ENCODE measurements around the gene PMF1.

PMF1 gene

DNA sequence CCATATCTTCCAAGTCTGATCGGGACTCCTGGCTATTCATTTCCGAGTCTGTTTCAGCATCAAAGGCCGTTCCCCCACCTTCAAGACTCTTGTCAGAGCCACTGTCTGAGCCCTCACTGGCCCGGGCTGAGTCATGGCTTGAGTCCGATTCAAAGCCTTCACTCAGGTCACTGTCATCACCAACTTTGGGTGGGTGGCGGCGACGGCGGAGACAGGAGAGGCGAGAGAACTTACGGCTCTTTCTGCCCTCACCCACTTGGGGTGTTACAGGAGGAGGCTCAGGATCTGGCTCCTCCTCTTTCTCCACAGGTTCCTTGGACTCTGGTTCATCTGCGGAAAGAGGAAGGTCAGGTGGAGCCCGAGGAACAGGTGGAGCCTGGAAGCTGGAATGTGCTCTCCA, 53.2 kb downstream of the PMF1 start:
- Histone ChIP-seq H3K4me3 (replicated peaks; ENCODE audit: insufficient read depth, low read length) (no peak overlapping the region), H3K27ac (replicated peaks) (no peak overlapping the region), H3K27me3 (ENCODE audit: insufficient read depth, poor library complexity, severe bottlenecking) (no peaks in the 10 kb centered on the region)
- no peak for DNase-seq (ENCODE audit: low read depth in 1 of 2, low spot score in 1 of 2)
- TF ChIP-seq GABPA (IDR thresholded peaks at IDR 0.05; ENCODE audit: low read depth) (no peak), POLR2AphosphoS5 (IDR thresholded peaks at IDR 0.05; ENCODE audit: low read depth) (no peak), SPI1 (IDR thresholded peaks at IDR 0.05; ENCODE audit: borderline replicate concordance, low read depth) (no peak)
- TF ChIP-seq, protein P1, sequence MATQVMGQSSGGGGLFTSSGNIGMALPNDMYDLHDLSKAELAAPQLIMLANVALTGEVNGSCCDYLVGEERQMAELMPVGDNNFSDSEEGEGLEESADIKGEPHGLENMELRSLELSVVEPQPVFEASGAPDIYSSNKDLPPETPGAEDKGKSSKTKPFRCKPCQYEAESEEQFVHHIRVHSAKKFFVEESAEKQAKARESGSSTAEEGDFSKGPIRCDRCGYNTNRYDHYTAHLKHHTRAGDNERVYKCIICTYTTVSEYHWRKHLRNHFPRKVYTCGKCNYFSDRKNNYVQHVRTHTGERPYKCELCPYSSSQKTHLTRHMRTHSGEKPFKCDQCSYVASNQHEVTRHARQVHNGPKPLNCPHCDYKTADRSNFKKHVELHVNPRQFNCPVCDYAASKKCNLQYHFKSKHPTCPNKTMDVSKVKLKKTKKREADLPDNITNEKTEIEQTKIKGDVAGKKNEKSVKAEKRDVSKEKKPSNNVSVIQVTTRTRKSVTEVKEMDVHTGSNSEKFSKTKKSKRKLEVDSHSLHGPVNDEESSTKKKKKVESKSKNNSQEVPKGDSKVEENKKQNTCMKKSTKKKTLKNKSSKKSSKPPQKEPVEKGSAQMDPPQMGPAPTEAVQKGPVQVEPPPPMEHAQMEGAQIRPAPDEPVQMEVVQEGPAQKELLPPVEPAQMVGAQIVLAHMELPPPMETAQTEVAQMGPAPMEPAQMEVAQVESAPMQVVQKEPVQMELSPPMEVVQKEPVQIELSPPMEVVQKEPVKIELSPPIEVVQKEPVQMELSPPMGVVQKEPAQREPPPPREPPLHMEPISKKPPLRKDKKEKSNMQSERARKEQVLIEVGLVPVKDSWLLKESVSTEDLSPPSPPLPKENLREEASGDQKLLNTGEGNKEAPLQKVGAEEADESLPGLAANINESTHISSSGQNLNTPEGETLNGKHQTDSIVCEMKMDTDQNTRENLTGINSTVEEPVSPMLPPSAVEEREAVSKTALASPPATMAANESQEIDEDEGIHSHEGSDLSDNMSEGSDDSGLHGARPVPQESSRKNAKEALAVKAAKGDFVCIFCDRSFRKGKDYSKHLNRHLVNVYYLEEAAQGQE (IDR thresholded peaks at IDR 0.05; ENCODE audit: insufficient replicate concordance, low read depth) = no peak
- TF ChIP-seq, protein P2, sequence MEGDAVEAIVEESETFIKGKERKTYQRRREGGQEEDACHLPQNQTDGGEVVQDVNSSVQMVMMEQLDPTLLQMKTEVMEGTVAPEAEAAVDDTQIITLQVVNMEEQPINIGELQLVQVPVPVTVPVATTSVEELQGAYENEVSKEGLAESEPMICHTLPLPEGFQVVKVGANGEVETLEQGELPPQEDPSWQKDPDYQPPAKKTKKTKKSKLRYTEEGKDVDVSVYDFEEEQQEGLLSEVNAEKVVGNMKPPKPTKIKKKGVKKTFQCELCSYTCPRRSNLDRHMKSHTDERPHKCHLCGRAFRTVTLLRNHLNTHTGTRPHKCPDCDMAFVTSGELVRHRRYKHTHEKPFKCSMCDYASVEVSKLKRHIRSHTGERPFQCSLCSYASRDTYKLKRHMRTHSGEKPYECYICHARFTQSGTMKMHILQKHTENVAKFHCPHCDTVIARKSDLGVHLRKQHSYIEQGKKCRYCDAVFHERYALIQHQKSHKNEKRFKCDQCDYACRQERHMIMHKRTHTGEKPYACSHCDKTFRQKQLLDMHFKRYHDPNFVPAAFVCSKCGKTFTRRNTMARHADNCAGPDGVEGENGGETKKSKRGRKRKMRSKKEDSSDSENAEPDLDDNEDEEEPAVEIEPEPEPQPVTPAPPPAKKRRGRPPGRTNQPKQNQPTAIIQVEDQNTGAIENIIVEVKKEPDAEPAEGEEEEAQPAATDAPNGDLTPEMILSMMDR (IDR thresholded peaks at IDR 0.05; ENCODE audit: insufficient read depth, low read length) = no peak

DNA sequence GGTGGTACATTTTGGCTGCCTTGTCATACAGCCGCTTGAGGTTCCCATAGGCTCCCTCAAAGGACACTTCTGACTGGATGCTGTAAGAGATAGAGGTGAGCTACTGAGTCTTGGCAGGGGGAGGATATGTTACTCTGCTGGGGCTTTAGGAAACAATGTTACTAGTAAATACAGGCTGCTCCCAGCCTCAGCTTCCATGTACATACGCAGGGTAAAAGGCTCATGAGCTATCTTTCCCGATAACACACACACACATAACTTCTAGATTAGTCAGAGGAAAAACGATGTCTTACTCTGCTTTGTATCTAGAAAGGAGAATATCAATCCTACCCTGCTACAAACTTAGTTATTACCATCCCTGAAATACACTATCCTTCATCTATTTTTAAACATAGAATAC, 55.5 kb downstream of the PMF1 start:
- Histone ChIP-seq H3K27me3 (ENCODE audit: insufficient read depth, poor library complexity, severe bottlenecking) (no peaks in the 10 kb centered on the region), H3K27ac (replicated peaks) (no peak overlapping the region), H3K4me3 (replicated peaks; ENCODE audit: insufficient read depth, low read length) (no peak overlapping the region)
- DNase-seq (ENCODE audit: low read depth in 1 of 2, low spot score in 1 of 2) = no peak
- TF ChIP-seq, protein P2 (IDR thresholded peaks at IDR 0.05; ENCODE audit: insufficient read depth, low read length) = no peak
- TF ChIP-seq, protein P1 (IDR thresholded peaks at IDR 0.05; ENCODE audit: insufficient replicate concordance, low read depth) = no peak
- no peak for TF ChIP-seq GABPA (IDR thresholded peaks at IDR 0.05; ENCODE audit: low read depth)
- no peak for TF ChIP-seq POLR2AphosphoS5 (IDR thresholded peaks at IDR 0.05; ENCODE audit: low read depth)
- TF ChIP-seq SPI1 (IDR thresholded peaks at IDR 0.05; ENCODE audit: borderline replicate concordance, low read depth) = no peak

DNA sequence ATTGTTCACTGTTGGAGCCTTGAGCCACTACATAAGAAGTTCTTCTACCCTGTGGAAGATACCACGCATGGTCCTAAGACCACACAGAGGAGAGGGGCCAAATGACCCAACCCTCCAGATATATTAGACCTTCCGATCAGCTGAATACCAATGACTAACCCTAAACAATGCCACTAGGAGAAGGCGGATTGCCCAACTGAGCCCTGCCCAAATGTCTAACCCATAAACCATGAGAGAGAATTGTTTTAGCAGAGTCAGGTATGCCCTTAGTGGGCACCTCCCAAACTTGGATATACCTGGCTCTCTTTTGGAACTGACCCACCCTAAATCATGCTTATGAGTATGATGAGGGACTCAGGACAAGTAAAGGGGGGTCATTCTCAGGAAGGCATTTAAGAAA, 57.5 kb downstream of the PMF1 start:
- H3K27ac ChIP-seq (replicated peaks) = no peak overlapping the region
- TF ChIP-seq, protein P2 (IDR thresholded peaks at IDR 0.05; ENCODE audit: insufficient read depth, low read length) = no peak
- TF ChIP-seq POLR2AphosphoS5 (IDR thresholded peaks at IDR 0.05; ENCODE audit: low read depth) = no peak
- no peaks in the 10 kb centered on the region for H3K27me3 ChIP-seq (ENCODE audit: insufficient read depth, poor library complexity, severe bottlenecking)

DNA sequence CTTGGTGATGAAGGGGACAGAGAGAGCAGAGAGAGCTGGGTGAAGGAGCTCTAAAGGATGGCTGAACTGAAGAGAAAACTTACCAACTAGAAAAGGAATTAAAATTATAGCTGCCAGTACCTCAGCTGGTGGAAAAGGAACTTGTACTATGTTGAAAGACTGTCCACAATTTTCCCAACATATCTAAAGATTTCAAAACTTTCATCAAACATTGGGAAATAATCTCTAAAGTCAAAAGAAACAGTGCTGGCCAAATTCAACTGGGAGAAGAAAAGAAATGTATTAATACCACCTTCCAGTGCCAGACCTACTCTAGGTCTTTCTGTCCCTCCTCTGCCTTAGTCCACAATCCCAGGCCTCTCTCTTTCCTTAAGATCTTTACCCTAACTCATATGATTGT, 63.7 kb downstream of the PMF1 start:
- Histone ChIP-seq H3K4me3 (replicated peaks; ENCODE audit: insufficient read depth, low read length) (no peak overlapping the region), H3K27ac (replicated peaks) (peak overlapping the region; percentile 53), H3K27me3 (ENCODE audit: insufficient read depth, poor library complexity, severe bottlenecking) (no peaks in the 10 kb centered on the region)
- peak; percentile 18 to 34 for DNase-seq (ENCODE audit: low read depth in 1 of 2, low spot score in 1 of 2)
- TF ChIP-seq, protein P1 (IDR thresholded peaks at IDR 0.05; ENCODE audit: insufficient replicate concordance, low read depth) = no peak
- TF ChIP-seq POLR2AphosphoS5 (IDR thresholded peaks at IDR 0.05; ENCODE audit: low read depth) (no peak), SPI1 (IDR thresholded peaks at IDR 0.05; ENCODE audit: borderline replicate concordance, low read depth) (no peak), GABPA (IDR thresholded peaks at IDR 0.05; ENCODE audit: low read depth) (no peak)
- TF ChIP-seq, protein P2 (IDR thresholded peaks at IDR 0.05; ENCODE audit: insufficient read depth, low read length) = no peak

More for the DNA sequence above, 57.5 kb downstream of the PMF1 start:
- DNase-seq (ENCODE audit: low read depth in 1 of 2, low spot score in 1 of 2) = no peak
- no peak overlapping the region for H3K4me3 ChIP-seq (replicated peaks; ENCODE audit: insufficient read depth, low read length)

Data from HL-60 (cell line).